OCI-LY1 (cell line): ENCODE measurements around the gene CDKAL1.
"Not testable (repeated sequence)": the region's sequence is repeated elsewhere in the genome, so short reads cannot be mapped to it uniquely, and the experiment has no call there.

Experiments
- H2AFZ ChIP-seq: fragments of 200-600 bp; sonication (generic), shearing (Covaris generic); 2 replicates; pipeline ENCODE4 v1.6.0; 2014; ENCODE audit warnings: antibody characterized with exemption, mild to moderate bottlenecking, low read length
- H3F3A ChIP-seq: fragments of 200-600 bp; sonication (generic), shearing (Covaris generic); 2 replicates; pipeline ENCODE4 v1.6.0; 2014; ENCODE audit warnings: mild to moderate bottlenecking, antibody characterized with exemption, low read length, moderate library complexity; ENCODE audit not compliant: insufficient read depth
- H3K27ac ChIP-seq: fragments of 200-600 bp; sonication (generic); 2 replicates; pipeline ENCODE4 v1.5.1; 2014; ENCODE audit warnings: low read length, mixed run types, mild to moderate bottlenecking, low read depth; ENCODE audit not compliant: poor library complexity, severe bottlenecking
- H3K27me3 ChIP-seq: fragments of 200-600 bp; sonication (generic); 2 replicates; pipeline ENCODE4 v1.6.0; 2014; ENCODE audit warnings: antibody characterized with exemption, mild to moderate bottlenecking, low read length, moderate library complexity; ENCODE audit not compliant: insufficient read depth
- H3K36me3 ChIP-seq: fragments of 200-600 bp; sonication (generic); 2 replicates; pipeline ENCODE4 v1.6.1; 2014; ENCODE audit warnings: mild to moderate bottlenecking, antibody characterized with exemption, low read length, moderate library complexity, mixed read lengths; ENCODE audit not compliant: insufficient read depth
- H3K4me1 ChIP-seq: fragments of 200-600 bp; sonication (generic); 2 replicates; pipeline ENCODE4 v1.5.1; 2014; ENCODE audit warnings: mild to moderate bottlenecking, low read length, moderate library complexity; ENCODE audit not compliant: insufficient read depth, severe bottlenecking
- H3K4me2 ChIP-seq: fragments of 200-600 bp; sonication (generic), shearing (Covaris generic); 2 replicates; pipeline ENCODE4 v1.6.1; 2014; ENCODE audit warnings: low read length
- H3K4me3 ChIP-seq: fragments of 200-600 bp; sonication (generic); 2 replicates; pipeline ENCODE4 v1.5.1; 2014; ENCODE audit warnings: low read length, low read depth, mild to moderate bottlenecking, mixed read lengths; ENCODE audit not compliant: poor library complexity, severe bottlenecking
- H3K79me2 ChIP-seq: fragments of 200-600 bp; shearing (Covaris generic); 2 replicates; pipeline ENCODE4 v1.6.1; 2016; ENCODE audit warnings: mixed run types, low read length, mixed read lengths; ENCODE audit not compliant: insufficient read depth
- H3K9ac ChIP-seq: fragments of 200-600 bp; sonication (generic), shearing (Covaris generic); 2 replicates; pipeline ENCODE4 v1.6.1; 2014; ENCODE audit warnings: mild to moderate bottlenecking, low read length, mixed read lengths
- H3K9me2 ChIP-seq: fragments of 200-600 bp; sonication (generic), shearing (Covaris generic); 2 replicates; pipeline ENCODE4 v1.6.1; 2014; ENCODE audit warnings: low read depth, mild to moderate bottlenecking, low read length, mixed read lengths
- H3K9me3 ChIP-seq: fragments of 200-600 bp; shearing (Covaris generic); 2 replicates; pipeline ENCODE4 v1.6.1; 2014; ENCODE audit warnings: low read length, mixed read lengths
- H4K20me1 ChIP-seq: fragments of 200-600 bp; sonication (generic), shearing (Covaris generic); 2 replicates; pipeline ENCODE4 v1.6.0; 2016; ENCODE audit warnings: mild to moderate bottlenecking, low read length; ENCODE audit not compliant: insufficient read depth
- CTCF ChIP-seq: fragments of 200-600 bp; sonication (generic), shearing (Covaris generic); IDR thresholded peaks from 2 replicates; pipeline ENCODE4 v1.5.1; 2017; ENCODE audit warnings: mild to moderate bottlenecking, antibody characterized with exemption, low read length, moderate library complexity, mixed read lengths
- EZH2 ChIP-seq: fragments of 200-600 bp; sonication (generic), shearing (Covaris generic); IDR thresholded peaks from 2 replicates; pipeline ENCODE4 v1.8.0; 2017; ENCODE audit warnings: borderline replicate concordance, mixed run types, mild to moderate bottlenecking, antibody characterized with exemption, low read length, moderate library complexity, mixed read lengths

CDKAL1 gene

GRCh38 chr6:20498041-20498385, 36.2 kb upstream of the CDKAL1 start:
- Histone ChIP-seq H3F3A (no peaks in the 10 kb centered on the region), H3K36me3 (no peaks in the 10 kb centered on the region), H3K9me2 (no peaks in the 10 kb centered on the region), H3K4me3 (no peak overlapping the region), H3K27ac (no peak overlapping the region), H4K20me1 (no peaks in the 10 kb centered on the region), H3K4me1 (no peaks in the 10 kb centered on the region), H3K79me2 (no peaks in the 10 kb centered on the region), H3K9me3 (no peaks in the 10 kb centered on the region), H2AFZ (no peak overlapping the region), H3K27me3 (no peaks in the 10 kb centered on the region), H3K9ac (no peak overlapping the region), H3K4me2 (no peak overlapping the region)
- no peak for TF ChIP-seq CTCF
- no peak for TF ChIP-seq EZH2

GRCh38 chr6:20509212-20509611, 25.0 kb upstream of the CDKAL1 start:
- H3K36me3 ChIP-seq = no peaks in the 10 kb centered on the region
- H3K4me3 ChIP-seq = no peak overlapping the region
- H3K4me2 ChIP-seq = no peak overlapping the region
- H4K20me1 ChIP-seq = no peaks in the 10 kb centered on the region
- no peak overlapping the region for H2AFZ ChIP-seq
- no peak overlapping the region for H3K27ac ChIP-seq
- no peak overlapping the region for H3K9ac ChIP-seq
- H3F3A ChIP-seq = no peaks in the 10 kb centered on the region
- no peaks in the 10 kb centered on the region for H3K79me2 ChIP-seq
- H3K9me3 ChIP-seq = no peaks in the 10 kb centered on the region
- no peaks in the 10 kb centered on the region for H3K4me1 ChIP-seq
- TF ChIP-seq EZH2 = no peak
- TF ChIP-seq CTCF = no peak
- H3K9me2 ChIP-seq = no peaks in the 10 kb centered on the region
- no peaks in the 10 kb centered on the region for H3K27me3 ChIP-seq

- Histone ChIP-seq H3K79me2 (no peaks in the 10 kb centered on the region), H2AFZ (no peak overlapping the region), H3K4me2 (no peak overlapping the region), H3K27me3 (no peaks in the 10 kb centered on the region), H3K9me2 (no peaks in the 10 kb centered on the region), H3K4me1 (no peaks in the 10 kb centered on the region), H3K9ac (no peak overlapping the region), H3K36me3 (no peaks in the 10 kb centered on the region), H3K9me3 (no peaks in the 10 kb centered on the region), H3K4me3 (no peak overlapping the region), H4K20me1 (no peaks in the 10 kb centered on the region), H3F3A (no peaks in the 10 kb centered on the region), H3K27ac (no peak overlapping the region)
- TF ChIP-seq CTCF = no peak
- TF ChIP-seq EZH2 = no peak
Measured at GRCh38 chr6:20511852-20512251, 22.4 kb upstream of the CDKAL1 start.

- H3K36me3 ChIP-seq, H3K4me3 ChIP-seq, H3K4me2 ChIP-seq, H3K79me2 ChIP-seq, H3K4me1 ChIP-seq, H3K9me2 ChIP-seq, H3K27me3 ChIP-seq, H4K20me1 ChIP-seq, H3K27ac ChIP-seq, H3F3A ChIP-seq, H2AFZ ChIP-seq, H3K9me3 ChIP-seq, H3K9ac ChIP-seq: not testable (repeated sequence)
Measured at GRCh38 chr6:20525208-20525607, 9.0 kb upstream of the CDKAL1 start.

- H3K4me2 ChIP-seq, H3K4me3 ChIP-seq, H2AFZ ChIP-seq, H3K79me2 ChIP-seq, H4K20me1 ChIP-seq, H3K9me3 ChIP-seq, H3K9me2 ChIP-seq, H3F3A ChIP-seq, H3K9ac ChIP-seq, H3K27me3 ChIP-seq, H3K36me3 ChIP-seq, H3K27ac ChIP-seq: not testable (repeated sequence)
- peaks cover 13% of the 10 kb centered on the region for H3K4me1 ChIP-seq
Measured at GRCh38 chr6:20529086-20529448, 5.2 kb upstream of the CDKAL1 start.
